ENCODE data around the gene ROBO1. TPM values are rescaled to one million over a fixed set of nuclear protein-coding genes. Genes with fewer than 3 reads are reported as not detected.

Gene ROBO1
- total RNA-seq, 2 donors from 2014 or later = 7.6 to 19.7 TPM

DNA sequence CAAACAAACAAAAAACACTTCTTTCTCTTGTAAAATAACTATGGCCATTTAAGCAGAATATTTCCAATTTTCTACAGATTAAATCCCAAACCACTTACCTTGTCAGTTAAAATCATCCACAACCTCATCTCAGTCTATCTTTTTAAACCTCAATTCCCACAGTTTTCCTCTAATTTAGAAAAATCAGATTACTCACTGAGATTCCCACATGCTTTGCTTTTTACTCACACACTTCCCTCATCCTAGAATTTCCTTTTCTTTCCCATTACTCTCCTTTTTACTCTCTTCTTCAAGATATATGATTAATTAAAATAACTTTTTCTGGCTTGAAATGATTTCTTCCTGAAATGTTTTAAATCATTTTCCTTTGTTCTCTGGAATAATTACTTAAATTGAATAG, 790.7 kb downstream of the ROBO1 start:
- Histone ChIP-seq H3K9me3 (no peaks in the 10 kb centered on the region), H3K36me3 (no peaks in the 10 kb centered on the region), H3K4me3 (no peak overlapping the region), H3K27me3 (no peaks in the 10 kb centered on the region), H3K27ac (no peak overlapping the region), H3K4me1 (peaks cover 0 to 3% of the 10 kb centered on the region in 2 donors)
- TF ChIP-seq, protein P1, sequence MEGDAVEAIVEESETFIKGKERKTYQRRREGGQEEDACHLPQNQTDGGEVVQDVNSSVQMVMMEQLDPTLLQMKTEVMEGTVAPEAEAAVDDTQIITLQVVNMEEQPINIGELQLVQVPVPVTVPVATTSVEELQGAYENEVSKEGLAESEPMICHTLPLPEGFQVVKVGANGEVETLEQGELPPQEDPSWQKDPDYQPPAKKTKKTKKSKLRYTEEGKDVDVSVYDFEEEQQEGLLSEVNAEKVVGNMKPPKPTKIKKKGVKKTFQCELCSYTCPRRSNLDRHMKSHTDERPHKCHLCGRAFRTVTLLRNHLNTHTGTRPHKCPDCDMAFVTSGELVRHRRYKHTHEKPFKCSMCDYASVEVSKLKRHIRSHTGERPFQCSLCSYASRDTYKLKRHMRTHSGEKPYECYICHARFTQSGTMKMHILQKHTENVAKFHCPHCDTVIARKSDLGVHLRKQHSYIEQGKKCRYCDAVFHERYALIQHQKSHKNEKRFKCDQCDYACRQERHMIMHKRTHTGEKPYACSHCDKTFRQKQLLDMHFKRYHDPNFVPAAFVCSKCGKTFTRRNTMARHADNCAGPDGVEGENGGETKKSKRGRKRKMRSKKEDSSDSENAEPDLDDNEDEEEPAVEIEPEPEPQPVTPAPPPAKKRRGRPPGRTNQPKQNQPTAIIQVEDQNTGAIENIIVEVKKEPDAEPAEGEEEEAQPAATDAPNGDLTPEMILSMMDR (IDR thresholded peaks at IDR 0.05) = no peak
- no peak for DNase-seq (ENCODE audit: low spot score)

DNA sequence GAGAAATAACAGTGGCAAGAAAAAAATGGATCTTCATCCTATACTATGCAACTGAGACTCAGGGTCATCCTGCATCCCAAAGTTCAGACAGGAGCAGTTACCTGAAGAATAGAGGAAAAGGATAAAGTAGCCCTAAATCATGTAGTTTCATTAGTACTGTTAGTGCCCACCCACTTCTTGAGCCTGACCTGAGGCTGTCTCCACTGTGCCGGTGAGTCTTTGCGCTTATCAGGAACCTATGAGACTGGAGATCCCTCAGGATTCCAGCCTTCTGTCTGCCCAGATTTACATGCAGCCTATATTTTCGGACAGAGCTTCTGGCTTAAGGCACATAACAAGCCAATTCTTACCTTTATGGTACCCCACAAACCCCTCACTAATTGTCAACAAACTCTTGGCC, 791.6 kb downstream of the ROBO1 start:
- TF ChIP-seq, protein P1 (IDR thresholded peaks at IDR 0.05) = no peak
- Histone ChIP-seq H3K27me3 (no peaks in the 10 kb centered on the region), H3K9me3 (no peaks in the 10 kb centered on the region), H3K4me3 (no peak overlapping the region), H3K27ac (no peak overlapping the region), H3K4me1 (peaks cover 0 to 3% of the 10 kb centered on the region in 2 donors), H3K36me3 (no peaks in the 10 kb centered on the region)
- no peak for DNase-seq (ENCODE audit: low spot score)

DNA sequence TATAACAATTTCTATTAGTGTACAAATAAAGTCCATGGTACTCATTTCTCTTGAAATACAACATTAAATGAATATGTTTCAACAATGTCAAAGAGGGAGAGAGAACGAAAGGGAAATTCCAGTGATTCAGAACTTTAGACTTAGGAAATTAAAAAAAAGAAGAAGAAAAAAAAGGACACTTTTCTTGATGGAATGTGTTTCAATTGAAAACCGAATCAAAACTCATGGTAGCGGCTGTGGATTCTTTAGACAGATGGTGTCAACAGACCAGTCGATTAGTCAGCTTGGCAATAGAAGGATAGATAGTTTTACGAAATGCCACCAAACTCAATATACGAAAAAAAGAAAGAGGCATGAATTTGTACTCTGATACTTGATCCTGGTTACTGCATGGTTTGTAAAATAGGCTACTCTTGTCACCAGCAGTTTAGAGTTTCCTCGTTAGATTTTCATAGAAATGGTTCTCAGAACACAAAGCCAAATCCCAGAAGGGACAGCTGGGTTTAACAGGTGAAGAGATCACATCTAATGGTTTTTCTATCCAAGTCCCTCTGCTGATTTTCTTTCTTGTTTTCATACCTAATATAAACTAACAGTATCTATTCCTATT, 793.5 kb downstream of the ROBO1 start:
- Histone ChIP-seq H3K4me1 (peaks cover 0 to 3% of the 10 kb centered on the region in 2 donors), H3K27ac (no peak overlapping the region), H3K27me3 (no peaks in the 10 kb centered on the region), H3K9me3 (no peaks in the 10 kb centered on the region), H3K4me3 (no peak overlapping the region), H3K36me3 (no peaks in the 10 kb centered on the region)
- DNase-seq (ENCODE audit: low spot score) = no peak
- TF ChIP-seq, protein P1 (IDR thresholded peaks at IDR 0.05) = no peak

DNA sequence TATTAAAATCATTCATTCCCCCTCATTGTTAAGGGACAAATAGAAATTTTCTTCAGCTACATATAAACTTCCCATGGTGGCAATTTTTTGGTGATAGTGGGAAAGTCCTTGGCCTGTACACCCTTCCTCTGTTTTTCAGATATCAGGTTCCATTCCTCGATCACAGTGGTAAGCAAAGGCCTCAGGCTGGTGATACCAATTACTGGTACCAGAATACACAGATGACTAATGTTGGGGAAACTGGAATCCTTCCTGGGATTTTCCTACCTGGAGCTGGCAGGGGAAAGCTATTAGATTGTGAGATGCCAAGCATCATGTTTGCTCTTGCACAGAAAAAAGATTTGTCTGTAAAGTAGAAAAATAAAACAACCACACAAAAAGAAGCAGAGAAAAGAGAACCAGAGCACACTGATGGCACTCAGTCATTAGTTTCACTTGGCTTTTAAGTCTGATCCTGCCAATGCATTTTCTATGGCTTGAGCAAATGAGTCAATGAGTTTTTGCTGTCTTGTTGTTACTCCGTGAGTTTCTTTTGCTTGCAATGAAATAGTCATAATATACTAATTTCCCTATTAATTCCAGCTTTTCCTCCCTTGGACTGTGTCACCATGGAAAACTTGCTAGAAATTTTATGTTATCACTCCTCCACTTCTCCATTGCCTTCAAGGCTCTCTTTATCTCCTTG, 795.0 kb downstream of the ROBO1 start:
- Histone ChIP-seq H3K27ac (no peak overlapping the region), H3K36me3 (no peaks in the 10 kb centered on the region), H3K4me1 (no peaks in the 10 kb centered on the region), H3K27me3 (no peaks in the 10 kb centered on the region), H3K9me3 (no peaks in the 10 kb centered on the region), H3K4me3 (no peak overlapping the region)
- TF ChIP-seq, protein P1 (IDR thresholded peaks at IDR 0.05) = no peak
- no peak for DNase-seq (ENCODE audit: low spot score)

DNA sequence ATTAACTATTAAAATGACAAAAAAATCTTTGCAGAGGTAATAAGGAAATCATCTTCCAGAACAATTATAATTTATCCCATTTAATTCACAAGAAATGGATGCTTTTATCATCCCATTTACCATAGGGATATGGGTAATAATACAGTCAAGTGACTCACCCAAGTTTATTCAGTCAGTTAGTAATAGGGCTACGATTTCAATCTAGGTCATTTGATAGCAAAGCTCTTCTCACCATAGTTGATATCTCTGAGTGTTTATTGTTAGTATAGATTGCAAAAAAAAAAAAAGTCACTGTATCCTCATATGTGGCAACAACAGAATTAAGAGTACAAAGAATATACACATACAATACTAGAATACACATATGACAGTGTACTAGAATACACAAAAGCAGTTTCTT, 797.1 kb downstream of the ROBO1 start:
- TF ChIP-seq, protein P1 (IDR thresholded peaks at IDR 0.05) = no peak
- Histone ChIP-seq H3K36me3 (no peaks in the 10 kb centered on the region), H3K4me1 (no peaks in the 10 kb centered on the region), H3K27me3 (no peaks in the 10 kb centered on the region), H3K9me3 (no peaks in the 10 kb centered on the region), H3K27ac (no peak overlapping the region), H3K4me3 (no peak overlapping the region)
- no peak for DNase-seq (ENCODE audit: low spot score)

Data from right atrium auricular region (tissue), 2 donors.